Astrocyte (in vitro differentiated cells and primary cell): ENCODE data around the gene RALGAPA2. TPM values are rescaled to one million over a fixed set of nuclear protein-coding genes. Genes with fewer than 3 reads are reported as not detected.

Experiments
- DNase-seq: peaks from one replicate; pipeline ENCODE4 v3.0.0-alpha.2; 2010; ENCODE audit warnings: low read depth
- FAIRE-seq: peaks from 2 replicates; lab custom pipeline; 2011; peaks lifted over from hg19 to GRCh38; lab: Jason Lieb, UNC
- H2AFZ ChIP-seq: 2 replicates; pipeline ENCODE4 v1.6.0; 2012; ENCODE audit warnings: low read depth, low read length, inconsistent platforms
- H3K27ac ChIP-seq: 2 replicates; pipeline ENCODE4 v1.5.1; 2011; ENCODE audit warnings: low read depth, low read length, inconsistent platforms
- H3K27me3 ChIP-seq: 2 replicates; pipeline ENCODE4 v1.6.0; 2011; ENCODE audit warnings: low read length, inconsistent platforms; ENCODE audit not compliant: insufficient read depth
- H3K36me3 ChIP-seq: 2 replicates; pipeline ENCODE4 v1.5.1; 2011; ENCODE audit warnings: low read length, inconsistent platforms; ENCODE audit not compliant: insufficient read depth
- H3K4me1 ChIP-seq: 2 replicates; pipeline ENCODE4 v1.5.1; 2011; ENCODE audit warnings: low read length, inconsistent platforms; ENCODE audit not compliant: insufficient read depth
- H3K4me2 ChIP-seq: 2 replicates; pipeline ENCODE4 v1.6.0; 2012; ENCODE audit warnings: low read length, inconsistent platforms
- H3K4me3 ChIP-seq: 2 replicates; pipeline ENCODE4 v1.5.1; 2011; ENCODE audit warnings: low read depth, mild to moderate bottlenecking, low read length, inconsistent platforms; ENCODE audit not compliant: insufficient read depth
- H3K79me2 ChIP-seq: 2 replicates; pipeline ENCODE4 v1.6.0; 2012; ENCODE audit warnings: mild to moderate bottlenecking, low read length, inconsistent platforms; ENCODE audit not compliant: insufficient read depth
- H3K9ac ChIP-seq: 2 replicates; pipeline ENCODE4 v1.6.0; 2012; ENCODE audit warnings: mild to moderate bottlenecking, low read length, inconsistent platforms
- H3K9me3 ChIP-seq: 2 replicates; pipeline ENCODE4 v1.5.1; 2012; ENCODE audit warnings: low read depth, mild to moderate bottlenecking, low read length, inconsistent platforms; ENCODE audit not compliant: insufficient read depth
- H4K20me1 ChIP-seq: 2 replicates; pipeline ENCODE4 v1.6.0; 2012; ENCODE audit warnings: low read length, inconsistent platforms; ENCODE audit not compliant: insufficient read depth
- H3K27ac Mint-ChIP-seq: one replicate; pipeline ENCODE4 v1.8.0; 2021; ENCODE audit warnings: mild to moderate bottlenecking, mixed read lengths; ENCODE audit not compliant: unreplicated experiment
- H3K27me3 Mint-ChIP-seq: one replicate; pipeline ENCODE4 v1.8.0; 2021; ENCODE audit warnings: low read depth, mixed read lengths; ENCODE audit not compliant: unreplicated experiment
- H3K36me3 Mint-ChIP-seq: one replicate; pipeline ENCODE4 v1.8.0; 2021; ENCODE audit warnings: low read depth, mixed read lengths; ENCODE audit not compliant: unreplicated experiment
- H3K4me1 Mint-ChIP-seq: one replicate; pipeline ENCODE4 v1.8.0; 2021; ENCODE audit warnings: low read depth, mixed read lengths; ENCODE audit not compliant: unreplicated experiment
- H3K4me3 Mint-ChIP-seq: one replicate; pipeline ENCODE4 v1.8.0; 2021; ENCODE audit warnings: mild to moderate bottlenecking, moderate library complexity, mixed read lengths; ENCODE audit not compliant: unreplicated experiment
- H3K9me3 Mint-ChIP-seq: one replicate; pipeline ENCODE4 v1.8.0; 2021; ENCODE audit warnings: mild to moderate bottlenecking, mixed read lengths; ENCODE audit not compliant: unreplicated experiment
- CTCF ChIP-seq: IDR thresholded peaks from 2 replicates; pipeline ENCODE4 v1.5.1; 2011; ENCODE audit warnings: low read depth, mild to moderate bottlenecking, inconsistent platforms, low read length, moderate library complexity; ENCODE audit not compliant: insufficient read depth
- EZH2 ChIP-seq: IDR thresholded peaks from 2 replicates; pipeline ENCODE4 v1.6.1; 2012; ENCODE audit warnings: mild to moderate bottlenecking, low read length, inconsistent platforms; ENCODE audit not compliant: insufficient read depth
- total RNA-seq: library from RNA; stranded (reverse); gene quantifications from 2 replicates; pipeline ENCODE4 v1.2.1, GENCODE V29; 2021

RALGAPA2 gene
- total RNA-seq, 1 donor from 2014 or later: 6.6 TPM

DNA sequence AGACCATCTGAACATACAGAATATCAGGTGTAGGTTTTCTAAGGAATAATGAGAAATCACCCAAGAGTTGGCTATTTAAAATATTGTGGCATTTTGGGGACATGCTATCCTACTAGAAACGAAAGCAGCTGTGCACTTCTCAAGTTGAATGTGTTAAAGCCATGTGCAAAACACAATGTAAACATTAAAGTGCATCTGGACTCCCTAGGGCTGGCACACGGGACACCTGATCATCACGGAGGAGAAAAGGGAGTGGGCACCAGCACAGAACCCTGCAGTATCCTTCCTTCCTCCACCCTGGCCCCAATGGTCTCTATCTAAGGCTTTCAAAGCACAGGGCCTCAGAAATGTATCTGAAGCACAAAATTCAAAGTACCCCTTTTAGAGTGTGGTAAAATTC lies 250.3 kb downstream of the RALGAPA2 start:
- no peaks in the 10 kb centered on the region for H3K9me3 Mint-ChIP-seq
- peaks cover 2% of the 10 kb centered on the region for H3K27me3 Mint-ChIP-seq
- no peaks in the 10 kb centered on the region for H3K36me3 ChIP-seq
- no peaks in the 10 kb centered on the region for H3K27me3 ChIP-seq
- TF ChIP-seq CTCF (no peak), EZH2 (no peak)
- H4K20me1 ChIP-seq: no peaks in the 10 kb centered on the region
- DNase-seq: no peak
- no peak overlapping the region for H3K4me3 Mint-ChIP-seq
- H3K9ac ChIP-seq: no peak overlapping the region
- H3K36me3 Mint-ChIP-seq: peaks cover 2% of the 10 kb centered on the region
- no peak overlapping the region for H3K4me3 ChIP-seq
- no peak for FAIRE-seq
- H3K4me2 ChIP-seq: no peak overlapping the region
- no peak overlapping the region for H3K27ac Mint-ChIP-seq
- H3K79me2 ChIP-seq: no peaks in the 10 kb centered on the region
- peaks cover 23% of the 10 kb centered on the region for H3K4me1 ChIP-seq
- no peaks in the 10 kb centered on the region for H3K9me3 ChIP-seq
- H3K27ac ChIP-seq: no peak overlapping the region
- H2AFZ ChIP-seq: no peak overlapping the region
- peaks cover 28% of the 10 kb centered on the region for H3K4me1 Mint-ChIP-seq

- H3K4me1 Mint-ChIP-seq: peaks cover 25% of the 10 kb centered on the region
- no peak overlapping the region for H3K9ac ChIP-seq
- no peaks in the 10 kb centered on the region for H3K9me3 Mint-ChIP-seq
- peaks cover 2% of the 10 kb centered on the region for H3K27me3 Mint-ChIP-seq
- H3K4me1 ChIP-seq: peaks cover 20% of the 10 kb centered on the region
- H3K9me3 ChIP-seq: no peaks in the 10 kb centered on the region
- no peak for FAIRE-seq
- no peak overlapping the region for H2AFZ ChIP-seq
- DNase-seq: no peak
- no peaks in the 10 kb centered on the region for H3K27me3 ChIP-seq
- no peaks in the 10 kb centered on the region for H3K79me2 ChIP-seq
- TF ChIP-seq EZH2 (no peak), CTCF (no peak)
- H3K36me3 ChIP-seq: no peaks in the 10 kb centered on the region
- H3K27ac ChIP-seq: no peak overlapping the region
- H4K20me1 ChIP-seq: no peaks in the 10 kb centered on the region
- H3K27ac Mint-ChIP-seq: no peak overlapping the region
- peaks cover 2% of the 10 kb centered on the region for H3K36me3 Mint-ChIP-seq
- no peak overlapping the region for H3K4me2 ChIP-seq
- no peak overlapping the region for H3K4me3 ChIP-seq
- no peak overlapping the region for H3K4me3 Mint-ChIP-seq
Measured at GRCh38 chr20:20461551-20461950, 250.9 kb downstream of the RALGAPA2 start.

- no peak overlapping the region for H3K4me3 Mint-ChIP-seq
- peaks cover 2% of the 10 kb centered on the region for H3K27me3 Mint-ChIP-seq
- Histone ChIP-seq H3K4me3 (no peak overlapping the region), H3K36me3 (no peaks in the 10 kb centered on the region), H3K9me3 (no peaks in the 10 kb centered on the region), H4K20me1 (no peaks in the 10 kb centered on the region), H3K4me2 (no peak overlapping the region), H3K27ac (no peak overlapping the region), H2AFZ (no peak overlapping the region), H3K9ac (no peak overlapping the region), H3K79me2 (no peaks in the 10 kb centered on the region), H3K27me3 (no peaks in the 10 kb centered on the region), H3K4me1 (peaks cover 20% of the 10 kb centered on the region)
- H3K9me3 Mint-ChIP-seq: no peaks in the 10 kb centered on the region
- H3K36me3 Mint-ChIP-seq: no peaks in the 10 kb centered on the region
- H3K4me1 Mint-ChIP-seq: peaks cover 20% of the 10 kb centered on the region
- FAIRE-seq (no peak), DNase-seq (no peak)
- H3K27ac Mint-ChIP-seq: no peak overlapping the region
- TF ChIP-seq CTCF (no peak), EZH2 (no peak)
Measured at GRCh38 chr20:20459726-20460125, 252.7 kb downstream of the RALGAPA2 start.
